GM23248 (cell line): ENCODE data around the gene GOLGA3.

ENCODE experiments used
- EZH2 ChIP-seq: fragments of 200-600 bp; sonication (generic); IDR thresholded peaks from 2 replicates; pipeline ENCODE4 v1.6.1; 2018; ENCODE audit warnings: antibody characterized with exemption, mild to moderate bottlenecking; ENCODE audit not compliant: insufficient read depth, poor library complexity, severe bottlenecking
- EZH2phosphoT487 ChIP-seq: fragments of 200-600 bp; sonication (generic); IDR thresholded peaks from 2 replicates; pipeline ENCODE4 v1.6.1; 2018; ENCODE audit warnings: antibody characterized with exemption, moderate library complexity, mild to moderate bottlenecking, low read depth; ENCODE audit not compliant: insufficient read depth

- TF ChIP-seq EZH2 = no peak
- TF ChIP-seq EZH2phosphoT487 = no peak
Measured at GRCh38 chr12:132740313-132740646, 88.4 kb downstream of the GOLGA3 start.
